K562 (cell line): ENCODE results near the gene CPTP. TPM values are rescaled to one million over a fixed set of nuclear protein-coding genes. Genes with fewer than 3 reads are reported as not detected.

Experiments used
- CHD1 ChIP-seq: fragments of 200-600 bp; sonication (generic); IDR thresholded peaks from one replicate; pipeline ENCODE4 v1.6.1; 2012; ENCODE audit warnings: mild to moderate bottlenecking, moderate library complexity, low read length, inconsistent platforms
- HEY1 ChIP-seq: fragments of 250-450 bp; sonication (Bioruptor Pico); IDR thresholded peaks from 2 replicates; pipeline ENCODE4 v1.5.0; 2020; ENCODE audit warnings: mild to moderate bottlenecking, moderate library complexity, borderline replicate concordance
- POLR2AphosphoS2 ChIP-seq: IDR thresholded peaks from 2 replicates; pipeline ENCODE4 v1.6.1; 2012; ENCODE audit warnings: low read length, improper control_type of control experiment
- PTRF ChIP-seq: fragments of 450-650 bp; IDR thresholded peaks from 2 replicates; pipeline ENCODE4 v1.6.1; 2016; ENCODE audit warnings: mild to moderate bottlenecking, missing genetic modification characterization, missing compliant biosample characterization
- RBM22 ChIP-seq: fragments of 200-400 bp; formaldehyde crosslinking; IDR thresholded peaks from 2 replicates; pipeline ENCODE4 v1.6.1; 2018; ENCODE audit warnings: low read length, low read depth; ENCODE audit not compliant: poor library complexity, severe bottlenecking
- SIN3B ChIP-seq: fragments of 450-650 bp; IDR thresholded peaks from 2 replicates; pipeline ENCODE4 v1.6.1; 2017; ENCODE audit warnings: low read depth, mild to moderate bottlenecking, moderate library complexity
- polyA plus RNA-seq, 8 experiments: library from polyadenylated mRNA; depleted of rRNA in 4 of 8; stranded (reverse) in 5 of 8; unstranded in 3 of 8; fragments of >200 nt; fragmentation: Nextera tagmentation in 2 of 8; fragmentation: Illumina TruSeq in 1 of 8; extraction: Ambion mirVana in 2 of 8; extraction: Trizol in 1 of 8; gene quantifications; 2 replicates each; pipeline versions ENCODE4 v1.2.1 to v1.2.3, GENCODE V29; 2011 to 2014; ENCODE audit warnings: inconsistent platforms in 1 of 8, missing spikeins in 1 of 8
- total RNA-seq, 7 experiments: library from RNA; depleted of rRNA in 6 of 7; stranded (reverse); fragments of >200 nt in 6 of 7; fragmentation: Illumina TruSeq in 2 of 7; extraction: Trizol in 2 of 7; gene quantifications; 2 replicates each; pipeline versions ENCODE4 v1.2.1 to v1.2.3, GENCODE V29; 2011 to 2021; ENCODE audit warnings: low replicate concordance in 1 of 7
- TF ChIP-seq, protein P1 (sequence below): fragments of 250-450 bp; sonication (Bioruptor Pico); IDR thresholded peaks from 2 replicates; pipeline ENCODE4 v1.4.0; 2020; ENCODE audit warnings: borderline replicate concordance
- TF ChIP-seq, protein P2 (sequence below), 2 experiments: fragments of 450-650 bp in 1 of 2; sonication (generic) in 1 of 2; formaldehyde crosslinking in 1 of 2; IDR thresholded peaks; 2 replicates each; pipeline versions ENCODE4 v1.7.1 to v1.9.0; 2016 to 2022; ENCODE audit warnings: inconsistent platforms in 1 of 2, mild to moderate bottlenecking in 1 of 2, missing genetic modification reagents in 1 of 2

The CPTP gene
- total and polyA plus RNA-seq, 9 of the 15 experiments (the other 6 are each of a cell fraction or from before 2014, with no cell fraction given): 0.11 to 25.8 (median 3.5) TPM

GRCh38 chr1:1311107-1312104, 13.2 kb upstream of the CPTP start (continued):
- TF ChIP-seq, protein P1, sequence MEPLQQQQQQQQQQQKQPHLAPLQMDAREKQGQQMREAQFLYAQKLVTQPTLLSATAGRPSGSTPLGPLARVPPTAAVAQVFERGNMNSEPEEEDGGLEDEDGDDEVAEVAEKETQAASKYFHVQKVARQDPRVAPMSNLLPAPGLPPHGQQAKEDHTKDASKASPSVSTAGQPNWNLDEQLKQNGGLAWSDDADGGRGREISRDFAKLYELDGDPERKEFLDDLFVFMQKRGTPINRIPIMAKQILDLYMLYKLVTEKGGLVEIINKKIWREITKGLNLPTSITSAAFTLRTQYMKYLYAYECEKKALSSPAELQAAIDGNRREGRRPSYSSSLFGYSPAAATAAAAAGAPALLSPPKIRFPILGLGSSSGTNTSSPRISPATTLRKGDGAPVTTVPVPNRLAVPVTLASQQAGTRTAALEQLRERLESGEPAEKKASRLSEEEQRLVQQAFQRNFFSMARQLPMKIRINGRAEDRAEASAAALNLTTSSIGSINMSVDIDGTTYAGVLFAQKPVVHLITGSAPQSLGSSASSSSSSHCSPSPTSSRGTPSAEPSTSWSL: no peak
- TF ChIP-seq SIN3B: no peak
- TF ChIP-seq, protein P2, sequence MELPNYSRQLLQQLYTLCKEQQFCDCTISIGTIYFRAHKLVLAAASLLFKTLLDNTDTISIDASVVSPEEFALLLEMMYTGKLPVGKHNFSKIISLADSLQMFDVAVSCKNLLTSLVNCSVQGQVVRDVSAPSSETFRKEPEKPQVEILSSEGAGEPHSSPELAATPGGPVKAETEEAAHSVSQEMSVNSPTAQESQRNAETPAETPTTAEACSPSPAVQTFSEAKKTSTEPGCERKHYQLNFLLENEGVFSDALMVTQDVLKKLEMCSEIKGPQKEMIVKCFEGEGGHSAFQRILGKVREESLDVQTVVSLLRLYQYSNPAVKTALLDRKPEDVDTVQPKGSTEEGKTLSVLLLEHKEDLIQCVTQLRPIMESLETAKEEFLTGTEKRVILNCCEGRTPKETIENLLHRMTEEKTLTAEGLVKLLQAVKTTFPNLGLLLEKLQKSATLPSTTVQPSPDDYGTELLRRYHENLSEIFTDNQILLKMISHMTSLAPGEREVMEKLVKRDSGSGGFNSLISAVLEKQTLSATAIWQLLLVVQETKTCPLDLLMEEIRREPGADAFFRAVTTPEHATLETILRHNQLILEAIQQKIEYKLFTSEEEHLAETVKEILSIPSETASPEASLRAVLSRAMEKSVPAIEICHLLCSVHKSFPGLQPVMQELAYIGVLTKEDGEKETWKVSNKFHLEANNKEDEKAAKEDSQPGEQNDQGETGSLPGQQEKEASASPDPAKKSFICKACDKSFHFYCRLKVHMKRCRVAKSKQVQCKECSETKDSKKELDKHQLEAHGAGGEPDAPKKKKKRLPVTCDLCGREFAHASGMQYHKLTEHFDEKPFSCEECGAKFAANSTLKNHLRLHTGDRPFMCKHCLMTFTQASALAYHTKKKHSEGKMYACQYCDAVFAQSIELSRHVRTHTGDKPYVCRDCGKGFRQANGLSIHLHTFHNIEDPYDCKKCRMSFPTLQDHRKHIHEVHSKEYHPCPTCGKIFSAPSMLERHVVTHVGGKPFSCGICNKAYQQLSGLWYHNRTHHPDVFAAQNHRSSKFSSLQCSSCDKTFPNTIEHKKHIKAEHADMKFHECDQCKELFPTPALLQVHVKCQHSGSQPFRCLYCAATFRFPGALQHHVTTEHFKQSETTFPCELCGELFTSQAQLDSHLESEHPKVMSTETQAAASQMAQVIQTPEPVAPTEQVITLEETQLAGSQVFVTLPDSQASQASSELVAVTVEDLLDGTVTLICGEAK (IDR thresholded peaks at IDR 0.05): no peak
- TF ChIP-seq, protein P2 (CRISPR knock-in tag; IDR thresholded peaks at IDR 0.05): no peak
- no peak for TF ChIP-seq CHD1
- TF ChIP-seq RBM22: peak; percentile 65
- no peak for TF ChIP-seq PTRF (tag)
- no peak for TF ChIP-seq HEY1 (CRISPR knock-in tag)
- TF ChIP-seq POLR2AphosphoS2: 0 out of 2 replicates have a peak, but pooled peaks have one; percentile 41
